ENCODE data around the gene TRIP12. TPM values are rescaled to one million over a fixed set of nuclear protein-coding genes. Genes with fewer than 3 reads are reported as not detected.
"Not testable (repeated sequence)": the region's sequence is repeated elsewhere in the genome, so short reads cannot be mapped to it uniquely, and the experiment has no call there.

The TRIP12 gene
- total and polyA plus RNA-seq, 7 donors: 27.5 to 297 (median 224) TPM

GRCh38 chr2:229752970-229753729 lies 168.7 kb downstream of the TRIP12 start:
- H3K27me3 ChIP-seq (ENCODE audit: insufficient read depth in 3 of 3, low read length in 2 of 3): no peaks in the 10 kb centered on the region
- ATAC-seq (no peak), DNase-seq (no peak)
- H3K36me3 ChIP-seq (ENCODE audit: insufficient read depth in 1 of 2, low read depth in 1 of 2): no peaks in the 10 kb centered on the region
- WGBS, 3 donors: 67 to 77% (median 71%) methylated on average over 11 of the region's 11 CpGs
- no peak overlapping the region for H3K4me3 ChIP-seq
- no peaks in the 10 kb centered on the region for H3K4me1 ChIP-seq
- TF ChIP-seq, protein P1, sequence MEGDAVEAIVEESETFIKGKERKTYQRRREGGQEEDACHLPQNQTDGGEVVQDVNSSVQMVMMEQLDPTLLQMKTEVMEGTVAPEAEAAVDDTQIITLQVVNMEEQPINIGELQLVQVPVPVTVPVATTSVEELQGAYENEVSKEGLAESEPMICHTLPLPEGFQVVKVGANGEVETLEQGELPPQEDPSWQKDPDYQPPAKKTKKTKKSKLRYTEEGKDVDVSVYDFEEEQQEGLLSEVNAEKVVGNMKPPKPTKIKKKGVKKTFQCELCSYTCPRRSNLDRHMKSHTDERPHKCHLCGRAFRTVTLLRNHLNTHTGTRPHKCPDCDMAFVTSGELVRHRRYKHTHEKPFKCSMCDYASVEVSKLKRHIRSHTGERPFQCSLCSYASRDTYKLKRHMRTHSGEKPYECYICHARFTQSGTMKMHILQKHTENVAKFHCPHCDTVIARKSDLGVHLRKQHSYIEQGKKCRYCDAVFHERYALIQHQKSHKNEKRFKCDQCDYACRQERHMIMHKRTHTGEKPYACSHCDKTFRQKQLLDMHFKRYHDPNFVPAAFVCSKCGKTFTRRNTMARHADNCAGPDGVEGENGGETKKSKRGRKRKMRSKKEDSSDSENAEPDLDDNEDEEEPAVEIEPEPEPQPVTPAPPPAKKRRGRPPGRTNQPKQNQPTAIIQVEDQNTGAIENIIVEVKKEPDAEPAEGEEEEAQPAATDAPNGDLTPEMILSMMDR (IDR thresholded peaks at IDR 0.05): no peak
- H3K9me3 ChIP-seq: no peaks in the 10 kb centered on the region
- no peak overlapping the region for H3K27ac ChIP-seq
- intact Hi-C loops (cut with DNase I): no loop called here

DNA sequence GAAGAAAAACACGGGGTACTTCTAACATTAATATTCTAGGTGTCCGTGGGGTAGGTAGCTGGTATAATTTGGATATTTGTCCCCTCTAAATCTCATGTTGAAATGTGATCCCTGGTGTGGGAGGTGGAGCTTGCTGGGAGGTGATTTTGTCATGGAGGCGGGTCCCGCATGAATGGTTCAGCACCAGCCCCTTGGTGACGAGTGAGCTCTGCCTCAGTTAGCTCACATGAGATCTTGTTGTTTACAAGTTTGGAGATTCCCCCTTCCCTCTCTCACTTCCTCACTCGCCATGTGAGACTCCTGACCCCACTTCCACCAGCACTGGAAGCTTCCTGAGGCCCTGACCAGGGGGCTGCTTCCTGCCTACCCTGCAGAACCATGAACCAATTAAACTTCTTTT lies 172.0 kb downstream of the TRIP12 start:
- no peaks in the 10 kb centered on the region for H3K9me3 ChIP-seq
- intact Hi-C loops (cut with DNase I): no loop called here
- WGBS, 3 donors: 82 to 88% (median 82%) methylated on average over 6 of the region's 6 CpGs
- DNase-seq: no peak
- H3K4me1 ChIP-seq: no peaks in the 10 kb centered on the region
- H3K36me3 ChIP-seq (ENCODE audit: insufficient read depth in 1 of 2, low read depth in 1 of 2): no peaks in the 10 kb centered on the region
- H3K4me3 ChIP-seq: no peak overlapping the region
- H3K27ac ChIP-seq: no peak overlapping the region
- ATAC-seq: no peak
- TF ChIP-seq, protein P1 (IDR thresholded peaks at IDR 0.05): no peak
- H3K27me3 ChIP-seq (ENCODE audit: insufficient read depth in 3 of 3, low read length in 2 of 3): no peaks in the 10 kb centered on the region

GRCh38 chr2:229748950-229749349 lies 172.9 kb downstream of the TRIP12 start:
- Histone ChIP-seq H3K36me3 (ENCODE audit: insufficient read depth in 1 of 2, low read depth in 1 of 2) (no peaks in the 10 kb centered on the region), H3K27me3 (ENCODE audit: insufficient read depth in 3 of 3, low read length in 2 of 3) (no peaks in the 10 kb centered on the region), H3K4me3 (no peak overlapping the region), H3K9me3 (no peaks in the 10 kb centered on the region), H3K4me1 (no peaks in the 10 kb centered on the region), H3K27ac (no peak overlapping the region)
- TF ChIP-seq, protein P1 (IDR thresholded peaks at IDR 0.05): no peak
- ATAC-seq: no peak
- WGBS, 3 donors: 71 to 80% (median 78%) methylated on average over 3 of the region's 3 CpGs
- DNase-seq: no peak
- intact Hi-C loops (cut with DNase I): no loop called here

- H3K27me3 ChIP-seq (ENCODE audit: insufficient read depth in 3 of 3, low read length in 2 of 3); H3K9me3 ChIP-seq; DNase-seq; H3K4me3 ChIP-seq; H3K36me3 ChIP-seq (ENCODE audit: insufficient read depth in 1 of 2, low read depth in 1 of 2); H3K27ac ChIP-seq; H3K4me1 ChIP-seq; intact Hi-C loops (cut with DNase I); ATAC-seq: not testable (repeated sequence)
- 97 to 100% methylated on average over 2 to 31 of the region's 35 CpGs; no CpG with 5 or more reads in 1 of the 3 donors for WGBS, 3 donors
Observed at GRCh38 chr2:229742691-229743090, 179.1 kb downstream of the TRIP12 start.

DNA sequence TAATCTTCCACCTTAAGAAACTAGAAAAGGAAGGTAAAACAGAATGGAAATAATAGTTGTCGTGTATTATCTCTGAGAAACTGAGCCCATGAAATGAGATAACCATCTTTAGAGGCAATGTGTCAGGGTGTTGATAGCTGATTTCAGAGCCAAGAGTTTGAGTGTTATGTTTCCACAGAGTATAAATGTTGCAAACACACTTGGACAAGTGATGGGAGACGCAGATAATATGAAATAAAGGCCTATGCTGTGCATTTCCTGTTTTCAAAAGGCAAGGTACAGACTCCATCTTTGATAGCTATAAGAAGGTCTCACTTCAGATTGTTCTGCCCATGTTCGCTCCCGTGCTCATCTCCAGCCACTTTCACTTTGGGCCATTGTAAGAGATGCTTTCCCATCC lies 181.5 kb downstream of the TRIP12 start:
- H3K9me3 ChIP-seq: peaks cover 8% of the 10 kb centered on the region
- ATAC-seq (no peak), DNase-seq (no peak)
- H3K27me3 ChIP-seq (ENCODE audit: insufficient read depth in 3 of 3, low read length in 2 of 3): no peaks in the 10 kb centered on the region
- H3K36me3 ChIP-seq (ENCODE audit: insufficient read depth in 1 of 2, low read depth in 1 of 2): no peaks in the 10 kb centered on the region
- intact Hi-C loops (cut with DNase I): no loop called here
- H3K4me1 ChIP-seq: no peaks in the 10 kb centered on the region
- TF ChIP-seq, protein P1 (IDR thresholded peaks at IDR 0.05): no peak
- no peak overlapping the region for H3K27ac ChIP-seq
- no peak overlapping the region for H3K4me3 ChIP-seq
- 82 to 85% (median 82%) methylated on average over 4 of the region's 4 CpGs for WGBS, 3 donors

Data from psoas muscle (tissue), 8 donors.